ENCODE measurements around the gene MRPS7.
"Not testable (repeated sequence)": the region's sequence is repeated elsewhere in the genome, so short reads cannot be mapped to it uniquely, and the experiment has no call there.

MRPS7 gene

DNA sequence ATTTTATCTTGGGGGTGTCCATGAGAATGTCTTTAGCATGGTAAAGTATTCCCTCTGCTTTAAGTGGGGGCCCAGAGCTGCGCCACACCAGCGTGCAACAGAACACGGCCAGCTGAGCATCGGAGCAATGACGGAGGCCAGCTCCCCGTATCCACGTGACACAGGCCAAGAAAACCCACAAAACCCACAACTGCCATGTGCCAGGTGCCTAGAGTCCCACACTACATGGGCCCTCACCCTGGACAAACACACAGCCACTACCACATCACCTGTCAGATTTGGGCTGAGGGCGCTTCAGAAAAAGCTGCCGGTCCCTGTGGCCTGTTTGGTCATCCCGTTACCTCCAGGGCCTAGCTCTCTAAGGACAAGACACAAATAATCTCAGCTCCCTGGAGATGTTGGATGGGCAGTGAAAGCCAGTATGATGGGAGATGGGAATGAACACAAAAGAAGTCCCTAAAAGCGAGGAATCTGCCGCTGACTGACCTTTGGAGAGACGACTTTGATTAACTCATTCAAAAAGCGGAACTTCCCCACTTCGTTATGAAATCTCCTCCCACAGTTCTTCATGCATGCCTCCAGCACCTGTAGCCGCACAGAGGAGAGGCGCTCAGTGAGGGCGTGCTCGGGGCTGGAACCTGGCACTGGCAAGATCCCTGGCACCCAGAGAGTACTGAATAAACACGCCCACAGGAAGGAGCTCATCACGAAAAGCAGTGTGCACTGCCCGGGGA, 17.4 kb upstream of the MRPS7 start:
- DNase-seq: no peak

DNA sequence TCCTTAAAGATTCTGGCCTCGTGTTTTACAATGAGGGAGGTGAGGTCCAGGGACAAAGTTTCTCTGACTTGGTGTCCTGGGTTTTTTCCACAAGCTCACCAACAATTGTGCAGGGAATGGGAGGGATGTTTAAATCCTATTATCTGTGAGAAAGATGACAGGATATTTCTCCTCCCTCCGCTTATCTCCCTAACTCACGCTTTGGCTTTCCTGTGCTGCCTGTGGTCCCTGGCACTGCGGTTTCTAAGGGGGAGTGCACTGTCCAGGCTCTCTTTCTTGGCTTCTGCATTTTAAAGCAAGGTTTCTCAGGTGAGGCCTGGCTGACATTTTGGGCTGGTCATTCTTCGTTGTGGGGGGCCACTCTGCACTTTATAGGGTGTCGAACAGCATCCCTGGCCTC, 16.7 kb upstream of the MRPS7 start:
- no peak for DNase-seq

DNA sequence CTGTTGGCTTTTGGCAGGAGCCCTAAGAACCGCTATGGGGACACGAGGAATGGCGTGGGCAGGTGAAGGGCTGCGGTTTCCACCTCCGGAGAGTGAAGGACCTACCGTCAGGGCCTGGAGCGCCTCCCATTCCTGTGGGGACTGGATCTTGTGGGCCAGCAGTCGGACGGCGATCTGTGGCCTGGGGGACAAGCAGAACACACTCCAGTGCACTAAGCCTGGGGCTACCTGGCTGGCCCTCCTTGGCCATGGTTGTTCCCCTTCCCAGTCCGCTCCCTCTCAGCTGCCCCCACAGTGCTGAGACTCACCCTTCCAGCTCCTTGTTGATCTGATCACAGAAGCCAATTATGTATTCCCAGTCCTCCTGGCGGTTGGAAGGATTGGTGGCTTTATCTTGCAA, 15.3 kb upstream of the MRPS7 start:
- no peak for DNase-seq

DNA sequence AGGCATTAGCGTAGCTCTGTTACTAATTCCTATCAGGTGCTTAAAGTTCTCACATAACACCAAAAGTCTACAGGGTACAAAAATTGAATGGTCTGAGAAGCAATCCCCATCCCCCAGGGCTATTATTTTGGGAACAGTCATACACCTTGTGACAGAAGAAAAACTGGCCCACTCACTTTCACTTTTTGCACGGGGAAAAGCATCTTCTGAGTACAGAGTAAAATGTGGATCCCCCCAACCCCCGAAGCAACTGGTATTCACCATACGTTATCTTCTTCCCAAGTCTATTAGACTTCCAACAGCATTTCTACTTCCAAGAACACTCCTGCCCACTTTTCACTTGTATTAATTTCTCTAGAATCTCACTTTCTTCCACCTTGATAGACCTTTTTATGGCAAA, 12.1 kb upstream of the MRPS7 start:
- no peak for DNase-seq

DNA sequence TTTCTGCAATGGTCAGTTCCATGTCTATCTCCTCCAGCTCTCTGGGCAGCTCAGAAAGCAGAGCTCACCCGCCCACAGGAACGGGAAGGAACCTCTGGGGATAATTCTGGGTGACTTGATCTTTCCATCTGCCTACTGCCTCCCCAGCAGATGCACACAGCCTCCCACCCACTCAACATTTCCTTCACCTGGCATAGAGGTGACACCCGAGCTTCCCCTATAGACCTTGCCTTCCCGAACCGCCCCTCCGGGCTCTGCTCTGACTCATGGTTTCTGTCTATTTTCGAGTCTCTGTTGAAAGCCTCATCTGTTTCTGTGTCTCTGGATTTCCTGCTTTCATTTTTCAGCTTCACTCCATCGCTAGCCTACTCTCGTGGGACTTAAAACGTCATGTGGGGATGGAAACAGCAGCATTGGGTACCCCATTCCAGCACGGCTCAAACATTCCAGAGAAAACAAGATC, 11.6 kb upstream of the MRPS7 start:
- no peak for DNase-seq

DNA sequence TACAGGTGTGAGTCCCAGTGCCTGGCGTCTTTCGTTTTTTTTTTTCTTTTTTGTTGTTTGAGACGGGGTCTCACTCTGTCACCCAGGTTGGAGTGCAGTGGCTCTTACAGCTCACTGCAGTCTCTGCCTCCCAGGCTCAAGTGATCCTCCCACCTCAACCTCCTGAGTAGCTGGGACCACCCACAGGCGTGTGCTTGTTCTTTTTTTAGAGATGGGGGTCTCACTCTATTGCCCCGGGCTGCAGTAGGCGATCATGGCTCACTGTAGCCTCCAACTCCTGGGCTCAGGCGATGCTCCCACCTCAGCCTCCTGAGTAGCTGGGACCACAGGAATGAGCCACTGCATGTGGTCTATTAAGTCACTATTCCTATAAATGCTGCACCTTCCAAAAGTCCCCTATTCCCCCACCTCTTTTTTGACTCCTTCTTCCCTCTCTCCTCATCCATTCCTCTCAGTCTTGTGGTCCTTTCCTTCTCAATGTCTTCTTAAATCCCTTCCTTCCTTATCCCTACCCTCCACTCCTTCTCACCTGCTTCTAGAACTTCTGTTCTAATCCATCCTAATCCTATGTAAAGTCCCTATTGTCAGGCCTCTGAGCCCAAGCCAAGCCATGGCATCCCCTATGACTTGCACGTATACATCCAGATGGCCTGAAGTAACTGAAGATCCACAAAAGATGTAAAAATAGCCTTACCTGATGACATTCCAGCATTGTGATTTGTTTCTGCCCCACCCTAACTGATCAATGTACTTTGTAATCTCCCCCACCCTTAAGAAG, 9.5 kb upstream of the MRPS7 start:
- DNase-seq: no peak

DNA sequence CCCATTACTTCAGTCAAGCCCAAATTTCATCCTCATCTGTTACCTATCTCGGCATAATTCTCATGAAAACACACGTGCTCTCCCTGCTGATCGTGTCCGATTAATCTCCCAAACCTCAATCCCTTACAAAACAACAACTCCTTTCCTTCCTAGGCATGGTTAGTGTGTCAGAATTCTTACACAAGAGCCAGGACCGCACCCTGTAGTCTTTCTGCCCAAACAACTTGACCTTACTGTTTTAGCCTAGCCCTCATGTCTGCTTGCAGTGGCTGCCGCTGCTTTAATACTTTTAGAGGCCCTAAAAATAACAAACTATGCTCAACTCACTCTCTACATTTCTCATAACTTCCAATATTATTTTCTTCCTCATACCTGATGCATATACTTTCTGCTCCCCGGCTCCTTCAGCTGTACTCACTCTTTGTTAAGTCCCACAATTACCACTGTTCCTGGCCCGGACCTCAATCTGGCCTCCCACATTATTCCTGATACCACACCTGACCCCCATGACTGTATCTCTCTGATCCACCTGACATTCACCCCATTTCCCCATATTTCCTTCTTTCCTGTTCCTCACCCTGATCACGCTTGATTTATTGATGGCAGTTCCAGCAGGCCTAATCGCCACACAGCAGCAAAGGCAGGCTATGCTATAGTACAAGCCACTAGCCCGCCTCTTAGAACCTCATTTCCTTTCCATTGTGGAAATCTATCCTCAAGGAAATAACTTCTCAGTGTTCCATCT, 5.6 kb upstream of the MRPS7 start:
- not testable (repeated sequence) for DNase-seq

DNA sequence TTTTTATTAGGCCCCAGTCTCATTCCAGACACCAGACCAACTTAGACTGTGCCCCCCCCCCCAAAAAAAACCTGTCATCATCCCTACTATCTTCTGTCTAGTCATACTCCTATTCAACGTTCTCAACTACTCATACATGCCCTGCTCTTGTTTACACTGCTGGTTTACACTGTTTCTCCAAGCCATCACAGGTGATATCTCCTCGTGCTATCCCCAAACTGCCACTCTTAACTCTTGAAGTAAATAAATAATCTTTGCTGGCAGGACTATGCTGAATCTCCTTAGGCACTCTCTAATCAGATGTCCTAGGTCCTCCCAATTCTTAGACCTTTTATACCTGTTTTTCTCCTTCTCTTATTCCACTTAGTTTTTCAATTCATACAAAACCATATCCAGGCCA, 4.5 kb upstream of the MRPS7 start:
- not testable (repeated sequence) for DNase-seq

DNA sequence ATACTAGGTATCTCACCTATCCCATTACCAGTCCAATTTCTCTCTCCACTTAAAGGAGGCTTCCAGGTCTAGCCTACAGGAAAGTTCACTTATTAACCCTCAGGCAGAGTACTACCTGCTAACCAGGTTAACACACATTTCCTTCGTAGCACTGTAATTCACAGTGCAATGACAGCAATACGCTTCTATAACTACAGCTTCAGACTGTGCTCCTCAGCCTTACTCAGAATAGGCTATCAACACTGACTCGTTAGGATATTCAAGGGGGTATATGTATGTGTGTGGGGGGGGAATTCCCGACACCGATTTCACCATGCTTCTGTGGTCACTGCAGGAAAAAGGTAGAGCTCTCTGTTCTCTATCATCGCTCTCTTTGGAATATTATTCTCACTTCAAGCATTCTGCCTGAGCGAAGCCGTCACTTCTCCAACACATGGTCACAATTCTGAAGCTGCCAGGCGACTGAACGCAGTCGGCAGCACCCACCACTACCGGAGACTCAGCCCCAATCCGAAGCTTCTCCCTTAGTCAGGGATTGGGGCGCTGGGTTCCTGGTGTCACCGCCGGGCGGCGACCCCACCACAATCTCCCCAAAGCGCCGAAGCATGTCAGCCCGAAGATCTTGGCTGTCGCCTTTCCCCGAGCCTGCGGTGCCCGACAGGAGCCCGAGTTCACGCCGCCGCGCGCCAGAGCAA, 891 bp upstream of the MRPS7 start:
- DNase-seq: no peak

DNA sequence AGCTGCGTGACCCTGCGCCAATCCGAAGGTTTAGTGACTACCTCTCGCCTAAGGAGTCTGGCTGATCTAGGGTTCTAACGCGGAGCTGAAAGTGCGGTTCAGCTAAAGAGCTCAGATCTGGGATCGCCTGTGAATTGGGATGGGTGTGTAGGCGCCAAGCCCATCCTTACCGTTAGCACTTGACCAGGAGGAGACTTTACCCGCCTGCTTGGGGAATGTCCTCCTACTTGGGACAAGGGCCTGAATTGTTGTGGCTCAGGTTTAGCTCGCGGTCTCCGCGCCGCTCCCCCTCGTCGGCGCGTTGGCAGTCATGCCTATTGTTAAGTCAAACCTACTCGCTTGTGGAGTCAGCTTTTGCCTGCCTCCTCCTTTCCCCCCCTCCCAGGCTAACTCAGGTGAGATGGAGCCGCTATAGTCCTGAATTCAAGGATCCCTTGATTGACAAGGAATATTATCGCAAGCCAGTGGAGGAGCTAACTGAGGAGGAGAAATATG, 480 bp downstream of the MRPS7 start:
- no peak for DNase-seq

DNA sequence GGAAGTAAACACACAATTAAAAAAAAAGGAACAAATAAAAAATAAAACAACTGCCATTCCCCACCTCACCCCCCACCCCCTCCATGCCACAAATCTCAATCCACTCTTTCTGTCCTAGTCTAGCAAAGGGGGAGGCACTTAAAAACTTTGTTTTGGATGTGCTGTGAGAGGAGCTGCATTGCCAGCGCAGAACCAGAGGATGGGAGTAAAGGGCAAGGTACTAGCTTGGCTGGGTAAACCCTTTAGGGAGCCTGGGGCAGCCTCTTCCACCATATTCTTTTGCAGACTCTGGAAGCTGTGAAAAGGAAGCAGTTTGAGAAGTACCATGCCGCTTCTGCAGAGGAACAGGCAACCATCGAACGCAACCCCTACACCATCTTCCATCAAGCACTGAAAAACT, 1.4 kb downstream of the MRPS7 start:
- no peak for DNase-seq

DNA sequence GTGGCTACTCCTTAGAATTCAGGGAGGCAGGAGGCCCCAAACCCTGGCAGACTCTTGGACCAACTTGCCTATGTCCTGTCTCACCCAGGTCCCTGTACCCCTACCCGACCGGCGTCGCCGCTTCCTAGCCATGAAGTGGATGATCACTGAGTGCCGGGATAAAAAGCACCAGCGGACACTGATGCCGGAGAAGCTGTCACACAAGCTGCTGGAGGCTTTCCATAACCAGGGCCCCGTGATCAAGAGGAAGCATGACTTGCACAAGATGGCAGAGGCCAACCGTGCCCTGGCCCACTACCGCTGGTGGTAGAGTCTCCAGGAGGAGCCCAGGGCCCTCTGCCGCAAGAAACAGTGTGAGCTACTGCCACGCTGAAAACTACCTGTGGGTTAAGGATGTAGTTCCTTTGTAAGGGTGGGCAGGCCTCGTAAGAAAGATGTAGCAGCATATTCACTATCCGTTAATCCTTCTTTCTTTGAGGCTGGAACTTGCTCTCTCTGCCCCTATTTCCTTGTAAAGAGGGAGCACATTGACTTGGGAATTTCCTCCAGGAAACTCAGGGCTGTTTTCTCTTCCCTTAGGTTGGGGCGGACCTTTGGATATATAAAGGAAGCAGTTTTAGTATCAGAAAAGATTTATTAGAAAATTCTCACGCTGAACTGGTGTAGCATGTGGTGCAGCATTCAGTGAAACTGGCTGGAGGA, 4.1 kb downstream of the MRPS7 start:
- no peak for DNase-seq

DNA sequence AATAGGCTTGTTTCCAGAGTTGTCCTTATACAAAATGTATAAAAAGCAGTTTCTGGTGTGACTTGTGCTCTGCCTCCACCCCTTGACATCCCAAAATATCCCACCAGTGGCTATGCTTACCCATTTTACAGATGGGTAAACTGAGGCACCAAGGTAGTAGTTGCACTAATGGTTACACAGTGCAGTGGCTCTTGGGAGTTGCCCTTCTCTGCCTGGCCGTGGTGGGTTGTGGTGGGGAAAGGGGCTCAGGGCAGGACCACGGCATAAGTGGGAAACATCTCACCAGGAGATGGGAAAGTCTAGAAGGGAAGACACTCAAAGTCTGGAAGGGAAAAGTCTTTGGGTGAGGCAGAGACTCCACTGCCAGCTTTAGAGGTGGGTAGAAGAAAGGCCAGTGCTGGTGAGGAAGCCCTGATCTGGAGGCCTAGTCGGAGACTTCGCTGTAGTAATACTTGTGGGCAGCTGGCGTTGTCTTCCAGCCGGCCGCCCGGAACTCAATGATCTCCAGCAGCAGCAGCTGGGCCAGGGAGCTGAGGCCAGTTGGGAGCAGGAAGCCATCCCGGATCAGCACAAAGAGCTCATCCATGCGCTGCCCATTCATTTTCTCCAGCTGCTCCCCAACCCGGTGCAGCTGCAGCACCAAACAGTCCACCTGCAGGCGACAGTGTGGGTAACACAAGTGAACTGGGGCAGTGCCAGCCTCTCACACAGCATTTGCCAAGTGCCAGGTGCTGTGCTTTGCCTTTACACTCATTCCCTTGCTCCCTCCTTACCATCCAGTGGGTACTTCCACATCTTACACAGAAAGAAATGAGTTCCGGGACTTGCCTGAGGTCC, 4.9 kb downstream of the MRPS7 start:
- DNase-seq: no peak

DNA sequence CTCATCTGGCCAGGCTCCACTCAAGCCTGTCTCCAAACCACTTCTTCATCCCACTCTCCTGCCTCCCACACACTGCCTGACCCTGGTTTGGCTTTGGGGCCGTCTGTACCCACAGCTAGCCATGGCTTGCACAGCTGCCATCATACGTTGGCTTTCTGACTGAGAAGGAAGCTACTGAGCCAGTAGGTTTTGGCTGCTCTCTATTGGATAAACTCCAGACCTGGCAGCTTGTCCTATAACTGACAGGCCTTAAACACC, 5.4 kb downstream of the MRPS7 start:
- no peak for DNase-seq

DNA sequence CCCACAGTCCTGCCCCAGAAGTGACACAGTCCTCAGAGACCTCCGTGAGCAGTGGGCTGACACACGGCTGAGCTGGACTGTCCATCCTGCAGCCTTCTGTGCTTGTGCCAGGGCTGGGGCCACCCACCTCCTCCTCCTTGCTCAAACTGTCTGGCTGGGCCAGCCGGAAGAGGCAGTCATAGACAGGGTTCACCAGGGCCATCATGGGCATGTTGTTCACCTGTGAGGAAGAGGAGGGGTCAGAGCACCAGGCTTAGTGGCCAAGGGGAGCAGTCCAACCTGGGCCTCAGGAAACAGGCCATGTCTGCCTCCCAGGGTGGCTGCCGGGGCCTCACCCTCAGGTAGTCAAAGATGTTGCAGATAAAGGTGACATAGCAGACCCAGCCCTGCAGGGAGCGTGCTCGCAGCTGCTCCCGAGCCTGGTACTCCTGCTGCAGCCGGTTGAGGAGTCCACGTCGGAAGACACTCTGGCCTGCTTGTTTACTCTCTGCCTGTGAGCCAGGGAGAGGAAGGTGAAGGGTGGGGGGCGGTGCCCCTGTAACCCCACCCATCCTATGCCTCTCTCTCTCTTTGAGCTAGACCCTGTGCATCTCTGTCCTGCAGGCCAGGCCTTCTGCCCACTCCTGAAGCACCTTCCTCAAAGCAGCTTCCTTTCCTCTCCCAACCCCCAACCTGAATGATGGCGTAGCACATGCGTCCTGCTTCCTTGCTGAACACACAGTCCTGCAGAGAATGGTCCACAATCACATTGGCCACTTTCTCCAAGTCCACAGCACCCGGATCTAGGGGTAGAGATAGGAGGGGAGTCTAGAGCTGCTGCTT, 5.9 kb downstream of the MRPS7 start:
- no peak for DNase-seq

DNA sequence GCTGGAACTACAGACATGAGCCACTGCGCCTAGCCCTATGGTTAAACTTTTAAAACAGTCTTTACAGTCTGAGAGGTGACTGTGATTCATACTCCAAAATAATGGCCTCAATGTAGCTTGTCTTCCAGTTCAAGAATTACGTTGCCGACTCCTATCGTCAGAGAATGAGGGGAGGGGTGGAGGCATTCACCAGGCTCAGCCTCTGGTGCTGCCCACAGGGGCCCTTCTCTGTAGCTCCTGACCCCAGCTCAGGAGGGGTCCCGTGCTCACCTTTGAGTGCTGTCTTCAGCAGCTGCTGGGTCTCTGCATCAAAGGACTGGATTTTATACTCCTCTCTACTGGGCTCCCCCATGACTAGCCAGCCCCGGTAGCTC, 8.2 kb downstream of the MRPS7 start:
- no peak for DNase-seq

DNA sequence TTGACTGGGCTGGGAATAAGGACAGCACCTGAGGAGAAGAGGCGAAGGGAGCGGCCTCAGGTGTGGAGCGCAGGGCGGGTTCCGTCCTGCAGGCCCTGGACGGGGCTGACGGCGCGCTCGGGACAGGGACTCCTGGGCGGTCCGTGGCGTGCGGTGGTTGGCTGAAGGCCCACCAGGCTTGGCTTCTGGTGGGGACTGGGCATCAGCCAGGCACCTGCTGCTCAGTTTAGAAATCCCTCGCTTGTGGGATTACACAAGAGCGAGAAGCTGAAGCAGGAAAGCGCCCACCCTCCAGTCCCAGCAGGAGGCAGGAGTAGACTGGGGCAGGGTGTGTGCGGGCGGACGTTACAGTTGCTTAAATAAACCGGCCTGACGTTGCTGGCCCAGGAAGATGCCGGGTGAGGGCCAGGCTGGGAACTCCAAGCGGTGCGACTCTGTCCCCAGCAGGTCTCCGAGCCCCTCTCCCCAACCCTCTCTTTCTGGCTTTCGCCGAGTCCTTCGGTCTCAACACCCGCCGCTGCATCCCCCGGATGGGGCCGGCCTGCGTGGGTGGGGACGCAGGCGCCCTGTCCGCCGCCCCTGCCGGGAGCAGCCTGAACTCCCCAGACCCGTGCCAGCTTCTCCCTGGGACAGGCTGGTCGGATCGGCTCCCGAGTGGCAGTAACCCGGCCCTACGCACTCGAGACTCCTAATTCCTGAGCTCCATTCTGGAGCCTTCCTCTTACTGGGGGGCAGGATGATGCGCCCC, 8.7 kb downstream of the MRPS7 start:
- peak; percentile 36 for DNase-seq

DNA sequence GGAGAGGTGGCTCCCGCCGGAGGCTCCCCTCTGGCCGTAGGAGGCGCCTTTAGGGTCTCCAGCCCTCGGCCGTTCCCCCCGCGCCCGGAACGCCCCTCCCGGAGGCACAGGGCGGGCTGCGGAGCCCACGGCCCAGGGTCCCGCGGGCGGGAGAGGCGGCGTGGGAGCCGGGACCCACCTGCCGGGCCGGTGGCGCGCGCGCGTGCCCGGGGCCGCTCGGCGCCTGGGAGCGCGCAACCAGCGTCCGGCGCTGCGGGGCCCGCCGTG, 9.2 kb downstream of the MRPS7 start, which contains the start of gene MIF4GD:
Gene MIF4GD (minus strand): TSS at position 266 of the 267 bp plus-strand sequence. CDS start 1,036 bp downstream, outside the sequence.
- no peak for DNase-seq

DNA sequence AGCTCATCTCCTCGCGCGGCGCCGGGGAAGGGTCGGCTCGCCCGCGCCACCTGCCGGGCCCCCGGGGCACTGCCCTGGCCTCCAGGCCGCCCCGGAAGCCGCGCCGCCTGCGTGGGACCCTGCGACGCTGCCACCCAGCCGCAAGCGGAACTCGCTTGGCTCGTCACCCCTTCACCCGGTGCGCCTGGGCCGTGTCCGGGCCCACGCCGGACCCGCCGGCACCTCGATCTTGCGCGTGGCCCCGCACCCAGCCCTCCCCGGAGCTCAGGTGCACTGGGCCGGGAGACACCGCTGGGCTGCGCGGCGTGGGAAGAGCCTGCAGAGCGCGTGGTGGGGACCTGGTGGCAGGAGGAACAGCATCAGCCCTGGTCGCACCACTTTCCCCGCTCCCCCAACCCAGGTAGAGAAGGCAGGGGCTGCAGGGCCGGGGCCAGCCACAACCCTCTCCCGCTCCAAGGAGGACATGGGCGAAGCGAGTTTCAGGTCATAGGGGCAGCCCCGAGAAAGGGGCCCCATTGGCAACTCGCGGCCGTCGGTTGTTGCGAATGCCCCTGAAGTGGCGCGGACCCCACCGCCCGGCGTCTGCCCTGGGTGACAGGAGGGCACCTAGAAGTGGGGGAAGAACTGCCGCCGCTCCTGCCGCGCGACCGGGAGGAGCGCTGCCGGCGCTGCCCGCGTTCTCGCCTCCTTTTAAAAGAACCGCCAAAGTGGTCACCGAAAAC, 9.7 kb downstream of the MRPS7 start:
- DNase-seq: peak; percentile 83
